Measurements from ENCODE around the gene HOXA2. TPM values are rescaled to one million over a fixed set of nuclear protein-coding genes. Genes with fewer than 3 reads are reported as not detected.
A peak's percentile ranks its signal among the peaks of the same experiment; 100 is the strongest.

HOXA2 gene
- total RNA-seq: 0.89 TPM

GRCh38 chr7:27102581-27103442 lies at the start of gene HOXA2:
HOXA2 (minus strand) TSS chr7:27102683; CDS start chr7:27102500, 183 bp downstream.
- no peak for DNase-seq

GRCh38 chr7:27151341-27151930 lies 49.0 kb upstream of the HOXA2 start:
- no peak for DNase-seq

GRCh38 chr7:27150568-27151340 lies 48.3 kb upstream of the HOXA2 start:
- DNase-seq: peak; percentile 73

GRCh38 chr7:27149842-27150567 lies 47.5 kb upstream of the HOXA2 start:
- no peak for DNase-seq

- no peak for DNase-seq
These were observed 46.5 kb upstream of the HOXA2 start for GRCh38 chr7:27148756-27149641.

GRCh38 chr7:27148031-27148755 lies 45.7 kb upstream of the HOXA2 start:
- no peak for DNase-seq

- no peak for DNase-seq
These were observed 44.9 kb upstream of the HOXA2 start, which contains the start of gene HOXA6 for GRCh38 chr7:27147199-27148030. HOXA6 (minus strand) TSS chr7:27147774; CDS start chr7:27147749, 25 bp downstream.

- no peak for DNase-seq
These were observed 44.2 kb upstream of the HOXA2 start for GRCh38 chr7:27146491-27147198.

GRCh38 chr7:27145914-27146412 lies 43.5 kb upstream of the HOXA2 start:
- DNase-seq: no peak

GRCh38 chr7:27145165-27145913 lies 42.9 kb upstream of the HOXA2 start:
- DNase-seq: no peak

GRCh38 chr7:27144781-27145164 lies 42.3 kb upstream of the HOXA2 start:
- DNase-seq: no peak

- DNase-seq: no peak
These were observed 41.7 kb upstream of the HOXA2 start for GRCh38 chr7:27143950-27144780.

- DNase-seq: peak; percentile 76
These were observed 40.8 kb upstream of the HOXA2 start, which contains the start of gene HOXA5 for GRCh38 chr7:27143023-27143949. HOXA5 (minus strand) TSS chr7:27143681; CDS start chr7:27143607, 74 bp downstream.

GRCh38 chr7:27142580-27143022 lies 40.1 kb upstream of the HOXA2 start:
- no peak for DNase-seq

- DNase-seq: no peak
These were observed 39.6 kb upstream of the HOXA2 start for GRCh38 chr7:27141923-27142579.
